ENCODE measurements around the gene FAAP20.

The FAAP20 gene

DNA sequence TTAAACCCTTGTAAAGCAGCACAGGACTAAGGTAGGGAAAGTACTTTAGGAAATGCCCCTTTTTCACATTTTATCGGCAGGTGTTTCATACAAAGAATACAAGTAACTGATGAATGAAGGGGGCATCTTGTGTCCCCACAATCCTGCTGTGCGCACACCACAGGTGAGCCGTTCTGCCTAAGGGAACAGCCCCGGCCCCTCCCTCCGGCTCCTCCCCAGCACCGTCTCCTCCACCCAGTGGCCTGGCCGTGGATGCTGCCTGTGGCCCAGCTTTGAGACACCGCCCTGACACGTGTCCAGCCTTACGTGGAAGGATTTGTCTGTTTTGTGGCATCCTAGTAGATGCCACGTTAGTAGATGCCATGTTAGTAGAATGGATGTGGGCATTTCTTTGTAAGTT, 12.8 kb downstream of the FAAP20 start (continued):
- TF ChIP-seq, protein P1, sequence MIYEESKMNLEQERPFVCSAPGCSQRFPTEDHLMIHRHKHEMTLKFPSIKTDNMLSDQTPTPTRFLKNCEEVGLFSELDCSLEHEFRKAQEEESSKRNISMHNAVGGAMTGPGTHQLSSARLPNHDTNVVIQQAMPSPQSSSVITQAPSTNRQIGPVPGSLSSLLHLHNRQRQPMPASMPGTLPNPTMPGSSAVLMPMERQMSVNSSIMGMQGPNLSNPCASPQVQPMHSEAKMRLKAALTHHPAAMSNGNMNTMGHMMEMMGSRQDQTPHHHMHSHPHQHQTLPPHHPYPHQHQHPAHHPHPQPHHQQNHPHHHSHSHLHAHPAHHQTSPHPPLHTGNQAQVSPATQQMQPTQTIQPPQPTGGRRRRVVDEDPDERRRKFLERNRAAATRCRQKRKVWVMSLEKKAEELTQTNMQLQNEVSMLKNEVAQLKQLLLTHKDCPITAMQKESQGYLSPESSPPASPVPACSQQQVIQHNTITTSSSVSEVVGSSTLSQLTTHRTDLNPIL (CRISPR knock-in tag; IDR thresholded peaks at IDR 0.05; ENCODE audit: low read depth), result no peak

DNA sequence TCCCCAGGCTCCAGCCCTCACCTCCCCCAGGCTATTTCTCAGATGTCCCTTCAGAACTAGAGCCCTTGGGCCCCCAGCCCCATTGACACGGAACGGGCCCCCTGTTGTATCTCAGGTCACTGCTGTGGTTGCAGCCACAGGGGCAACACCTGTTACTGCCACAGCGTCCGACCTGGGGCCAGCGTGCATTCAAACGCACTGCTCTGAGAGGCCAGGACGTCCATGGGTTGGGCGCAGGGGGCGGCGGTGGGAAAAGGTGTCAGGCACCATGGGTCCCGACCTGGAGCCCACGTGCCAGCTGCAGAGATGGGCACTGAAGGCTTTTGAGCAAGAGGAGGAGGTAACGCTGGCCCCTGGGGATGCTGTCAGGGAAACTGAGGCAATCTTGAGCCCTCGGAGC, 13.3 kb downstream of the FAAP20 start:
- ATAC-seq, result no peak
- TF ChIP-seq PPARA (CRISPR knock-in tag; IDR thresholded peaks at IDR 0.05; ENCODE audit: borderline replicate concordance), result no peak
- TF ChIP-seq, protein P2, sequence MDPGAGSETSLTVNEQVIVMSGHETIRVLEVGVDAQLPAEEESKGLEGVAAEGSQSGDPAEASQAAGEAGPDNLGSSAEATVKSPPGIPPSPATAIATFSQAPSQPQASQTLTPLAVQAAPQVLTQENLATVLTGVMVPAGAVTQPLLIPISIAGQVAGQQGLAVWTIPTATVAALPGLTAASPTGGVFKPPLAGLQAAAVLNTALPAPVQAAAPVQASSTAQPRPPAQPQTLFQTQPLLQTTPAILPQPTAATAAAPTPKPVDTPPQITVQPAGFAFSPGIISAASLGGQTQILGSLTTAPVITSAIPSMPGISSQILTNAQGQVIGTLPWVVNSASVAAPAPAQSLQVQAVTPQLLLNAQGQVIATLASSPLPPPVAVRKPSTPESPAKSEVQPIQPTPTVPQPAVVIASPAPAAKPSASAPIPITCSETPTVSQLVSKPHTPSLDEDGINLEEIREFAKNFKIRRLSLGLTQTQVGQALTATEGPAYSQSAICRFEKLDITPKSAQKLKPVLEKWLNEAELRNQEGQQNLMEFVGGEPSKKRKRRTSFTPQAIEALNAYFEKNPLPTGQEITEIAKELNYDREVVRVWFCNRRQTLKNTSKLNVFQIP (CRISPR knock-in tag; IDR thresholded peaks at IDR 0.05; ENCODE audit: borderline replicate concordance, low read depth), result no peak
- TF ChIP-seq, protein P1 (CRISPR knock-in tag; IDR thresholded peaks at IDR 0.05; ENCODE audit: low read depth), result no peak
- no peak for TF ChIP-seq ESRRG (CRISPR knock-in tag; IDR thresholded peaks at IDR 0.05)

DNA sequence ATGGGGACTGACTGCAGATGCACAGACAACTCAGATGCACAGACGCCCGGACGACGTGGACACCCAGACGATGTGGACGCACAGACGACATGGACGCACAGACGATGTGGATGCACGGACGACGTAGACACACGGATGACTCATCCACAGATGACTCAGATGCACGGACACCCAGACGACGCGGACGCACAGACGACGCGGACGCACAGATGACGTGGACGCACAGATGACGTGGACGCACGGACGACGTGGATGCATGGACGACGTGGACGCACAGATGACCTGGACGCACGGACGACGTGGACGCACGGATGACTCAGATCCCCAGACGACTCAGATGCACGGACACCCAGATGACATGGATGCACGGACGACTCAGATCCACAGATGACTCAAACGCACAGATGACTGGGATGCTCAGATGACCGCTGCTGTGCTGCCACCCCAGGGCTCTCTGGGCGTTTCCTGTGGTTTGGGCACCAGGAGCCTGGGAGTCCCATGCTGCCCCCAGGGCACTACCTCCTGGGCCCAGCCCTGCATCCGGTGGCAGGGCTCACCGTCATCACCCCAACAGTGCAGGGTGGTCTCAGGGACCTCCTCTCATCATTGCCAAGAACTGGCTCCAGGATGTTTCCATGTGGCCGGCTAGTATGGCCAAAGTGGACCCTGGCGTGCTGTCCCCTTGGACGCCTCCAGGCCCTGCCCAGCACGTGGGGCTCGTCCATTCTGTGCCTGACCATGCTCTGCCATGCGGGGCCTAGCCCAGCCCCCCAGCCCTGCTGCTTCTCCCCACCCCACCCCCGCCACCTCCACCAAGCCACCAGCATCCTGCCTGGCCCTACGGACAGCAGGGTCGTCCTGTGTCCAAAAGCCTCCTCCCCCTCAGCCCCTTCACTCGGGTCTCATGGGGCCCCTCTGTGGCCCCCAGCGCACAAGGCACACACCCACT, 14.0 kb downstream of the FAAP20 start:
- no peak for ATAC-seq
- TF ChIP-seq, protein P3, sequence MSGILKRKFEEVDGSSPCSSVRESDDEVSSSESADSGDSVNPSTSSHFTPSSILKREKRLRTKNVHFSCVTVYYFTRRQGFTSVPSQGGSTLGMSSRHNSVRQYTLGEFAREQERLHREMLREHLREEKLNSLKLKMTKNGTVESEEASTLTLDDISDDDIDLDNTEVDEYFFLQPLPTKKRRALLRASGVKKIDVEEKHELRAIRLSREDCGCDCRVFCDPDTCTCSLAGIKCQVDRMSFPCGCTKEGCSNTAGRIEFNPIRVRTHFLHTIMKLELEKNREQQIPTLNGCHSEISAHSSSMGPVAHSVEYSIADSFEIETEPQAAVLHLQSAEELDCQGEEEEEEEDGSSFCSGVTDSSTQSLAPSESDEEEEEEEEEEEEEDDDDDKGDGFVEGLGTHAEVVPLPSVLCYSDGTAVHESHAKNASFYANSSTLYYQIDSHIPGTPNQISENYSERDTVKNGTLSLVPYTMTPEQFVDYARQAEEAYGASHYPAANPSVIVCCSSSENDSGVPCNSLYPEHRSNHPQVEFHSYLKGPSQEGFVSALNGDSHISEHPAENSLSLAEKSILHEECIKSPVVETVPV (CRISPR knock-in tag; IDR thresholded peaks at IDR 0.05), result no peak
- TF ChIP-seq TOX (CRISPR knock-in tag; IDR thresholded peaks at IDR 0.05; ENCODE audit: borderline replicate concordance) (no peak), PPARA (CRISPR knock-in tag; IDR thresholded peaks at IDR 0.05; ENCODE audit: borderline replicate concordance) (no peak), ZNF8 (CRISPR knock-in tag; IDR thresholded peaks at IDR 0.05) (no peak), ZC3H10 (CRISPR knock-in tag; IDR thresholded peaks at IDR 0.05) (no peak), ESRRG (CRISPR knock-in tag; IDR thresholded peaks at IDR 0.05) (no peak), BACH2 (CRISPR knock-in tag; IDR thresholded peaks at IDR 0.05; ENCODE audit: borderline replicate concordance) (no peak), RARB (CRISPR knock-in tag; IDR thresholded peaks at IDR 0.05) (no peak), SNAI2 (CRISPR knock-in tag; IDR thresholded peaks at IDR 0.05) (no peak), ISL1 (CRISPR knock-in tag; IDR thresholded peaks at IDR 0.05) (no peak), ZNF565 (CRISPR knock-in tag; conservative IDR thresholded peaks at IDR 0.05; ENCODE audit: low read depth) (no peak), OSR1 (CRISPR knock-in tag; IDR thresholded peaks at IDR 0.05) (no peak), ZFP3 (CRISPR knock-in tag; IDR thresholded peaks at IDR 0.05) (no peak), ZNF70 (CRISPR knock-in tag; IDR thresholded peaks at IDR 0.05) (no peak), TCF4 (CRISPR knock-in tag; IDR thresholded peaks at IDR 0.05; ENCODE audit: borderline replicate concordance) (no peak)
- TF ChIP-seq, protein P2 (CRISPR knock-in tag; IDR thresholded peaks at IDR 0.05; ENCODE audit: borderline replicate concordance, low read depth), result no peak
- TF ChIP-seq, protein P4, sequence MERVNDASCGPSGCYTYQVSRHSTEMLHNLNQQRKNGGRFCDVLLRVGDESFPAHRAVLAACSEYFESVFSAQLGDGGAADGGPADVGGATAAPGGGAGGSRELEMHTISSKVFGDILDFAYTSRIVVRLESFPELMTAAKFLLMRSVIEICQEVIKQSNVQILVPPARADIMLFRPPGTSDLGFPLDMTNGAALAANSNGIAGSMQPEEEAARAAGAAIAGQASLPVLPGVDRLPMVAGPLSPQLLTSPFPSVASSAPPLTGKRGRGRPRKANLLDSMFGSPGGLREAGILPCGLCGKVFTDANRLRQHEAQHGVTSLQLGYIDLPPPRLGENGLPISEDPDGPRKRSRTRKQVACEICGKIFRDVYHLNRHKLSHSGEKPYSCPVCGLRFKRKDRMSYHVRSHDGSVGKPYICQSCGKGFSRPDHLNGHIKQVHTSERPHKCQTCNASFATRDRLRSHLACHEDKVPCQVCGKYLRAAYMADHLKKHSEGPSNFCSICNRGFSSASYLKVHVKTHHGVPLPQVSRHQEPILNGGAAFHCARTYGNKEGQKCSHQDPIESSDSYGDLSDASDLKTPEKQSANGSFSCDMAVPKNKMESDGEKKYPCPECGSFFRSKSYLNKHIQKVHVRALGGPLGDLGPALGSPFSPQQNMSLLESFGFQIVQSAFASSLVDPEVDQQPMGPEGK (CRISPR knock-in tag; IDR thresholded peaks at IDR 0.05; ENCODE audit: borderline replicate concordance), result no peak
- TF ChIP-seq, protein P5, sequence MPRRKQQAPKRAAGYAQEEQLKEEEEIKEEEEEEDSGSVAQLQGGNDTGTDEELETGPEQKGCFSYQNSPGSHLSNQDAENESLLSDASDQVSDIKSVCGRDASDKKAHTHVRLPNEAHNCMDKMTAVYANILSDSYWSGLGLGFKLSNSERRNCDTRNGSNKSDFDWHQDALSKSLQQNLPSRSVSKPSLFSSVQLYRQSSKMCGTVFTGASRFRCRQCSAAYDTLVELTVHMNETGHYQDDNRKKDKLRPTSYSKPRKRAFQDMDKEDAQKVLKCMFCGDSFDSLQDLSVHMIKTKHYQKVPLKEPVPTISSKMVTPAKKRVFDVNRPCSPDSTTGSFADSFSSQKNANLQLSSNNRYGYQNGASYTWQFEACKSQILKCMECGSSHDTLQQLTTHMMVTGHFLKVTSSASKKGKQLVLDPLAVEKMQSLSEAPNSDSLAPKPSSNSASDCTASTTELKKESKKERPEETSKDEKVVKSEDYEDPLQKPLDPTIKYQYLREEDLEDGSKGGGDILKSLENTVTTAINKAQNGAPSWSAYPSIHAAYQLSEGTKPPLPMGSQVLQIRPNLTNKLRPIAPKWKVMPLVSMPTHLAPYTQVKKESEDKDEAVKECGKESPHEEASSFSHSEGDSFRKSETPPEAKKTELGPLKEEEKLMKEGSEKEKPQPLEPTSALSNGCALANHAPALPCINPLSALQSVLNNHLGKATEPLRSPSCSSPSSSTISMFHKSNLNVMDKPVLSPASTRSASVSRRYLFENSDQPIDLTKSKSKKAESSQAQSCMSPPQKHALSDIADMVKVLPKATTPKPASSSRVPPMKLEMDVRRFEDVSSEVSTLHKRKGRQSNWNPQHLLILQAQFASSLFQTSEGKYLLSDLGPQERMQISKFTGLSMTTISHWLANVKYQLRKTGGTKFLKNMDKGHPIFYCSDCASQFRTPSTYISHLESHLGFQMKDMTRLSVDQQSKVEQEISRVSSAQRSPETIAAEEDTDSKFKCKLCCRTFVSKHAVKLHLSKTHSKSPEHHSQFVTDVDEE (CRISPR knock-in tag; IDR thresholded peaks at IDR 0.05), result no peak

Data from SK-N-SH treated with all-trans-retinoic acid at 6 μM for 48 hours (cell line).